HG02798 (cell line): Measurements from ENCODE around the gene MDFI.

Experiments used
- ATAC-seq: cut with Tn5 transposase; IDR thresholded peaks from one replicate; pipeline ENCODE4 v1.9.1; 2021; ENCODE audit warnings: mild to moderate bottlenecking; ENCODE audit not compliant: unreplicated experiment, poor library complexity

MDFI gene

GRCh38 chr6:41638002-41638934 lies at the start of gene MDFI:
Gene MDFI, plus strand, starts transcription at chr6:41638468. Its CDS starts 282 bp downstream, at chr6:41638750.
- ATAC-seq = no peak

- no peak for ATAC-seq
Measured at GRCh38 chr6:41589223-41589622, 49.0 kb upstream of the MDFI start.

- ATAC-seq = no peak
Measured at GRCh38 chr6:41589636-41590622, 48.3 kb upstream of the MDFI start.

GRCh38 chr6:41591122-41591521 lies 47.1 kb upstream of the MDFI start:
- ATAC-seq = no peak

GRCh38 chr6:41591859-41592502 lies 46.3 kb upstream of the MDFI start:
- no peak for ATAC-seq

GRCh38 chr6:41593406-41593805 lies 44.9 kb upstream of the MDFI start:
- ATAC-seq = no peak

- no peak for ATAC-seq
Measured at GRCh38 chr6:41593839-41594238, 44.4 kb upstream of the MDFI start.

GRCh38 chr6:41594326-41594725 lies 43.9 kb upstream of the MDFI start:
- no peak for ATAC-seq

GRCh38 chr6:41594766-41595165 lies 43.5 kb upstream of the MDFI start:
- no peak for ATAC-seq

GRCh38 chr6:41595166-41595565 lies 43.1 kb upstream of the MDFI start:
- no peak for ATAC-seq

- ATAC-seq = no peak
Measured at GRCh38 chr6:41596096-41596685, 42.1 kb upstream of the MDFI start.

GRCh38 chr6:41596807-41597206 lies 41.5 kb upstream of the MDFI start:
- no peak for ATAC-seq

GRCh38 chr6:41597246-41598000 lies 40.8 kb upstream of the MDFI start:
- no peak for ATAC-seq

GRCh38 chr6:41598670-41599014 lies 39.6 kb upstream of the MDFI start:
- ATAC-seq = no peak

GRCh38 chr6:41599015-41599851 lies 39.0 kb upstream of the MDFI start:
- ATAC-seq = no peak

GRCh38 chr6:41599852-41600445 lies 38.3 kb upstream of the MDFI start:
- no peak for ATAC-seq

GRCh38 chr6:41600499-41601247 lies 37.6 kb upstream of the MDFI start:
- no peak for ATAC-seq

- no peak for ATAC-seq
Measured at GRCh38 chr6:41601248-41601549, 37.1 kb upstream of the MDFI start.
